GM19023 (cell line): ENCODE data around the gene TMPRSS6.

Source experiments
- ATAC-seq: cut with Tn5 transposase; IDR thresholded peaks from one replicate; pipeline ENCODE4 v1.9.1; 2021; ENCODE audit warnings: mild to moderate bottlenecking, moderate library complexity; ENCODE audit not compliant: unreplicated experiment

The TMPRSS6 gene

DNA sequence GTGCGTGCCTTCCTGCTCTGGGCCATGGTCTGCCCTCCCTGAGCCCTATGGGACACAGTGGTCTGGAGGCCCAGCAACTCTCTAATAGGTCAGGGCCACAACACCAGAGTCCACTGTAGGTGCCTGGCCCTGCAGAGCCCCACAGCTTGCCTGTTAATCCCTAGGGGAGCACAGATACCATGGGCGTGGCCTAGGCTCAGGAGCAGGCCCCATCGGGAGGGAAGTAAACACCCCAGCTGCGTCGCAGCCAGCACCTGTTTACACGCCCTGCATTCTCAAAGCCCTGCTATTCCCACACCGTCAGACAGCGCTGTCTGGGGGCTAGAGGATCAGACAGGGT lies 55.5 kb downstream of the TMPRSS6 start:
- ATAC-seq: no peak

DNA sequence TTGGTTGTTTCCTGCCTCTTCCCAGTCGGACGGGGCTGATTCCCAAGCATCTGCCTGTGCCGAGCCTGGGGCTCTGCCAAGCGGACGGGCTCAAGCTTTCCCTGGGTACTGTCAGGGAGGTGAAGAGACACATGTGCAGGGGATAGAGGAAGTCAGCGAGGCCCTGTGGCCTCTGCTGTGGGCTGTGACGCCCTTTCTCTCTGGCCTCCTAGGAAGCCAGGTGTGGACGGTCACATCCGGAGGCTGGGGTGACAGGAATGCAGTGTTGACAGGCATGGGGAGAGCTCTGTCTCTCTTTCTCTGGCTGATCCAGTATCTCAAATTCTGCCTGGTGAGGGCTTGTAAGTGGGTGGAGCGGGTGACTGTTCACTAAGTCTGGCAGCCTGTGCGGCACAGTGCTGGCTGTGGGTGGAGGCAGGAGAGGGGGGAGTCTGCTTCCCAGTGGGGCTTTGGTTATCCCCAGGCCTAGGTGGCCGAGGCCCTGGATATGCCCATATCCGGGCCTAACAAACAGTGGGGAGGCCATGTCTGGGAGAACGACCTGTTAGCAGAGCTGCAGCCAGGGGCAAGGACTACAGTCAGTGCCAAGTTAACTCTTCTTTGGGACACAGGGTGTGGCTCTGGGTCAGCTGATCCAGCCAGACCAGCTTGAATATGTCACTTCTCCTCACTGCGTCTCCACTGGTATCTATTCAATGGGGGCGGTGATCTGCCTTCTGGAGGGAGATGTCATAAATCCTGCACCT lies 56.0 kb downstream of the TMPRSS6 start:
- no peak for ATAC-seq

DNA sequence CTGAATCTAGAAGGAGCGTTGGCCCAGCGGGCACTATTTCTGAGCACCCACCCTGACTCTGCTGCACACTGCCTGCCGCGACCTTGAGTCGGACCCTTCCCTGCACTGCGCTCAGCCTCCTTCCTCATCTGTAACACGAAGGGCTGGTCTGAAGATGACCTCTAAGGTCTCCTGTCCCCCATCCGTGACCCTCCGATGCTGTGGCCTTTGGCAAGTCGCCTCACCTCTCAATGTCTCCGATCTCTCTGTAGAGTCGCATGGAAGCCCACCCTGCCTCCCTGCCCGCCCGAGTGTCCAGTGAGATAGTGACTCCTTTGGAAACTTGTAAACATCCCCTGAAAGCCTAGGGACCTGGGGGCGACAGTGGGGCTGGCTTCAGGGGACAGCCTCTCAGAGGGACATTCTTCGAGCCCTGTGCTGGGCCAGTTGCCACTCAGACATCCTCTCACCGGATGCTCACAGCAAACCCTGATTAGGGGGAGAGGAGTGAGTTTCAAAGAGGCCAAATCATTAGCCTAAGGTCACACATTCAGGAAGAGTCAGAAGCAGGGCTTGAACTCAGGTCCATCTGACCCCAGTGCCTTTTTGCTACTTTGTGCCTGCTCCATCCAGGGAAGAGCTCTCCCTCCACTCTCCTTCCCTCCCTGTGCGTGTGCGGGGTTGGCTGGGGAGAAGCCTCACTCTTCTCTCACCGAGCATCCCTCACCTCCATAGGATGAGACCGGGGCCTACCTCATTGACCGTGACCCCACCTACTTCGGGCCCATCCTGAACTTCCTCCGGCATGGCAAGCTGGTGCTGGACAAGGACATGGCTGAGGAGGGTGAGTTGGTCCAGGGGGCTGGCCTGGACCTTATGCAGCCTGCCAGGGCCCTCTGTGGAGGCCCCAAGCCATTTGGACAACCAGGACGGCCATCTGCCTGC lies 56.9 kb downstream of the TMPRSS6 start:
- no peak for ATAC-seq

DNA sequence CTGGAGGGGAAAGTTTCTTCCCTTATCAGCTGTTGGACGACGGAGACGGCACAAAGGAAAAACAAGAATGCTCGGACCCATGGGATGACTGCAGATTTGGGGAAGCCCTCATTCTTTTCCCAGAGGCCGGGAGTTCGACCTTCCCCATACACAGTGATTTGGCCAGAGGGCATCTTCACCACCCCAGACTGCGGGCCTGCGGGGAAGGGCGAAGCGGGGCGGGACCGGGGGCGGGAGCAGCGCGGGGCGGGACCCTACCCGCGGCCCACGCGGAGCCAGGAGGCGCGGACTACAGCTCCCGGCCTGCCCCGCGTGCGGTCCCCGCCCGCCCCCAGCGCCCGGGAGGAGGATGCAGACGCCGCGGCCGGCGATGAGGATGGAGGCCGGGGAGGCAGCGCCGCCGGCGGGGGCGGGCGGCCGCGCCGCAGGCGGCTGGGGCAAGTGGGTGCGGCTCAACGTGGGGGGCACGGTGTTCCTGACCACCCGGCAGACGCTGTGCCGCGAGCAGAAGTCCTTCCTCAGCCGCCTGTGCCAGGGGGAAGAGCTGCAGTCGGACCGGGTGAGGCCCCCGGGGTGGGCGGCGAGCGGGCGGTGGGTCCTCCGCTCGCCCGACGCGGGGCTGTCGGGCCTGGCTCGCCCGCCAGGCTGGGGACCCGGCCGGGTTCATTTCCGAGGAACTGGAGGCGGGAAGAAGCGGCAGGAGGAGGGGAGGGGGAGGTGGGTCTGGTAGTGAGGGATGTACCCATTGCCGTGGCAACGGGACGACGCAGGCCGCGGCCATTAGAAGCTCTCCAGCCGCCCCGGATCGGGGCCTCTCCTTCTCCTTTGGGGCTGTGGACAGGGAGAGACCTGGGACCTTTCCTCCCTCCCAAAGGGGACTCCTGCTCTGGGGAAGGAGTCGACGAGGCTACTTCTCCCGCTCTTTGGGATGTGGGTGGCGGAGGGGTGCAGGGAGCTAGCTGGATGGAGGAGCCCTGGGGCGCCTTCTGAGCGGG lies 57.8 kb downstream of the TMPRSS6 start, which contains the start of gene KCTD17:
TSS of gene KCTD17 (plus strand) at position 352 of the 995 bp plus-strand sequence. CDS start at position 371, 19 bp downstream.
- no peak for ATAC-seq

DNA sequence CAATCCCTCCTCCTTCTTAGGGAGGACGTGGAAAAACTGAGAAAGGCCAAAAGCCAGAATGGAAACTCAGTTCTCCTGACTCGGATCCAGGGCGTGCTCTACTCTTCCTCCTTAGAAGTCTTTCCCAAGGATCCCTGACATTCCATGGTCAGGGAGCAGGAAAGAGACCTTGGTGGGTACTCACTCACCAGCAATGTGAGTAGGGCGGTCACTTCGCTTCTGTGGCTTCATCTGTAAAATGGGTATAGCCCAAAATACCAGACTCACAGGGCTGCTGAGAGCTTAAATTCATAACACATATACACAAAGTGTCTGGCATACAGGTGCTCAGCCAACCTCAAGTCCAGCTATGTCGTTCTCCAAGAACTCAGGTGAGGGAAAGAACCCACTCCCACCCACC lies 58.6 kb downstream of the TMPRSS6 start:
- ATAC-seq: no peak

DNA sequence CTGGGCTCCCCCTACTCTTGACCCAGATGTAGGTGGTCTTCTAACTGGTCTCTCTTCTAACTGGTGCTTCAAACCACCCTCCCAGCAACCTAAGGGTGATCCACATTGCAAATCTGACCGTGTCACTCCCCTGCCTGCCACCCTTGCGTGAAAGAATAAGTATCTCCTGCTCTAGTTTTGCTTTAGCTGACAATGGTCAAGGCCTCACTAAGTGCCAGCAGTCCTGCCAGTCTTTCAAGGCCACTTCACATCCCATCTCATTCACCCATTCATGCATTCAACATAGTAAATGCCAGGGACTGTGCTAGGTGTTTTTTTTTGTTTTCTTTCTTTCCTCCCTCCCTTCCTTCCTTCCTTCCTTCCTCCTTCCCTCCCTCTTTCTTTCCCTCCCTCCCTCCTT lies 60.3 kb downstream of the TMPRSS6 start:
- no peak for ATAC-seq

DNA sequence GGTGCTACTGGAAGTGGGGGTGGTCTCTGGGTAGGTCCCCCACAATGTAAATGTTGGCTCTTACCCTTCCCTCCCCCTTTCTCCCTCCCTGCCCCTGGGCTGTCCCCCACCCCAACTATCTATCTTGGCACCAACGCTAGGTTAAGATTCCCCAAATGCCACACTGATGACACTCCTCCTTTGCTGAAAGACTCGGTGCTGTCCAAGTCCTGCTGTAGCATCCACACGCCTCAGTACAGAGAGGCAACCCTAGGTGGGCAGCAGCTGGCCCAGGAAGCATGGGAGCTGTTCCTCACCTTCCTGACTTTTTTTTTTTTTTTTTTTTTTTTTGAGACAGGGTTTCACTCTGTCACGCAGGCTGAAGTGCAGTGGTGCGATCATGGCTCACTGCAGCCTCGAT lies 61.4 kb downstream of the TMPRSS6 start:
- ATAC-seq: no peak

DNA sequence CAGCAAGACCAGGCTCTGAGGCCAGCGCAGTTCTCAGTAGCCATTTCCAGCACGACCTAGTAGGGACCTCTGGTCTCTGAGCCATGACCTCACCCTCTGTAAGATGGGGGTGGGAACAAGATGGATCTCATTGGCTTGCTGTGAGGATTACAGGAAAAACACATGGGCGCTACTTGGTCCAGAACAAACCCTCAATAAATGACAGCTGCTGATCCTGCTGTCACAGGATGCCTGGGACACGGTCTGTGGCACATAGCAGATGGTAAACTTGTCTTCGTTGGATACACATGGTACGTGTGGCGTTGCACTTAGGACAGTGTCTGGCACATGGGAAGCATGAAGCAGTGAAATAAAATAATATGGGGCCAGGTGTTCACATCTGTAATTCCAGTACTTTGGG lies 62.5 kb downstream of the TMPRSS6 start:
- no peak for ATAC-seq

DNA sequence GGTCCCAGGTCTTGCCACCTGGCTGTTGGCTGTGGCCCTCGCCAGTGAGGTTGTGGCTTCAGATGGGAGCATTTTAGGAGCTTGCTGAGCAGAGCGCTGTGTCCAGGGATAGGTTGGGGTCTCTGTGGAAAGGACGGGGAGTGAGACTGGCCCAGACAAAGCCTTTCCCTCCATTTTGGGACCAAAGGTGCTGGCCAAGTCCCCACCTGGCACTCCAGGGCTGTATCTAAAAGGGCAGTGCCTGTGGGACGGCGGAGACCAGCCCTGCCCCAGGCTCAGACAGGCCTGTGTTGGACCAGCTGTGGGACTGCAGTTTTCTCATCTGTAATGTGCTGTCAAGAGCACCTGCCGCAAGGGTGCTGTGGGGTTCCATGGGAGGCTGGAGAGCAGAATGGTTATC lies 62.9 kb downstream of the TMPRSS6 start:
- no peak for ATAC-seq

DNA sequence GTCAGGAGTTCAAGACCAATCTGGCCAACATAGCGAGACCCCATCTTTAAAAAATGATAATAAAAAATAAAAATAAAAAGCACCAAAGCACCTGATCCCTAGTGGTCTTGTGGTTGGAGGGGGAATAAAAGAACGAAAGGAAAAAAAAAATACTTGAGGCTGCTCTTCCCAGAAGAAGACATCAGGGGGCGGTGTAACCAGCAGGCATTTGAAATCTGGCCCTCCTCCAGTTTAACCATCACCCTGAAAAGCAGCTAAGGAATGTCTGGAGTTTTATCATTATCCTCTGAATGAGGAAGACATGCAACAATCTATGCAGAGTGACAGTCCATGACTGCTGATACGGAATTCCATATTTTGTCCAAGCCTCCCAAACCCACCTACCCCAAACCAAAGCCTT lies 63.6 kb downstream of the TMPRSS6 start:
- ATAC-seq: no peak

DNA sequence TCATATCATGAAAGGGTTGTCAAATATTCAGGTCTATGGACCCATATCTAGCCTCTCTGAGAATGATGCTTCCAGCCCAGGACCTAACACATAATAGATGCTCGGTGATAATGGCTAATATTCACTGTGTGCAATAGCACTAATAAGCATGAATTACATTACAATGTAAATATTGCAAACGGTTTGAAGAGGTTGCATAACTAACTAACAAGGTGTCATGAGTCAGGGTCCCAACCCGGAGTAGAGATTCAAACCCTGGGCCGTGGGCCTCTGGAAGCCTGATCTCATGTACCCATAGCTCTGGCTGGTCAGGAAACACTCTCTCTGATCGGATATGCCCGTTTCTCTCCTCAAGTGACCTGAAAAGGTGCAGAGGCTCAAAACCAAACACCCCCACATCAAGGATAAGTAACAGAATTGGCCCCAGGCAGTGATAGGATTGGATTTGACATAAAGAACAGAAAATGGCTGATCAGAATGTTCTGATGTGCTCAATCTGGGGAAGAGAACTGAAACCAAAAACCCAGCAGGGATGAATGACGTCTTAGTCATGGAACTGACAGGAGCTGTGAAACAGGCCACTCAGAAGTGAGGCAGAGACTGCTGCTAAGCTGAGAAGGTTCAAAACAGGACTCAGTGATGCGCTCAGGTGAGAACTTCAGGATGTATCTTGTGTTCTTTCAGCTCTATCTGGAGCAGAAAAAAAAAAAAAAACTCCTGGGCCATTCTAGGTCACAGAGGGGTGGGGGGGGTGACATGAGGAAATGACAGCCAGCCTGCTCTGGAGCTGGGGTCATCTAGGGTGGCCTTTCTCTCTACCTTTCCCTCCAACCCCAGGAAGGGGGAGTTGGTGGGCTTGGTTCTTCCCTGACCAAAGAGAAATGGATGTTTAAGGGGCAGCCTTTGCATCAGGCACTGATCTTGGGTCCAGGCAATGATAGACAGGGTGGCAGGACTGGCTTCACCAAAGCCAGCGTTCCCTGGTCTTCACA lies 64.6 kb downstream of the TMPRSS6 start:
- ATAC-seq: no peak

DNA sequence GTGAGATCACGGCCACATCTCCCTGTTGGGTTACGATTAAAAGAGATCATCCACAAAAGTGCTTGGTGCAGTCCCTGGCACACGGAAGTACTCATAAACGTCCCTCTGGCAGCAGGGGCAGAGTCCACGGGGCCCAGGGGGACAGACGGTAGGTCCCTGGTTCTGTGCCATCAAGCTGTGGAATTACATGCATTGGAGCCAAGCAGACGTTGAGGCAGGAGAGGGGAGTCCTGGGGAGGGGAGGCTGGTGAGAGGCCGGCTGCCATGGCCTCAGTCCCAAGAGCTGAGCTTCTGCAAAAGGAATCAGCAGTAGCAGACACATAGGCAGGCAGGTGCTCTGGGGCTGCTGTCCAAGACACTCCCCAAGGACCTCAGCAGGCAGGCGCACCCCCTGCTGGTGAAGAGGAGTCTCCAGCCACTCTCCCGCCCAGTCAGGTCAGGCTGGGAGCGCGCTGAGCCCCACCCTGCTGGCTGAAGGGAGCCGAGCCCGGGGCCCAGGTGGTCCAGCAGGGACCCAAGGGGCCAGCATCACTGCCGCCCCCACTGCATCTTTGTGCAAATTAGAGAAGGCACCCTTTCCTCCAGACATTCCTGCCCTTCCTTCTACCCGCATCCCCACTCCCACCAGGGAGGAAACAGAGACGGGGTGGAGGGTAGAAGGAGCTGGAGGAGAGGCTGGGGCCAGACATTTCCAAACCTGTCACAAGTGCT lies 65.5 kb downstream of the TMPRSS6 start:
- no peak for ATAC-seq

DNA sequence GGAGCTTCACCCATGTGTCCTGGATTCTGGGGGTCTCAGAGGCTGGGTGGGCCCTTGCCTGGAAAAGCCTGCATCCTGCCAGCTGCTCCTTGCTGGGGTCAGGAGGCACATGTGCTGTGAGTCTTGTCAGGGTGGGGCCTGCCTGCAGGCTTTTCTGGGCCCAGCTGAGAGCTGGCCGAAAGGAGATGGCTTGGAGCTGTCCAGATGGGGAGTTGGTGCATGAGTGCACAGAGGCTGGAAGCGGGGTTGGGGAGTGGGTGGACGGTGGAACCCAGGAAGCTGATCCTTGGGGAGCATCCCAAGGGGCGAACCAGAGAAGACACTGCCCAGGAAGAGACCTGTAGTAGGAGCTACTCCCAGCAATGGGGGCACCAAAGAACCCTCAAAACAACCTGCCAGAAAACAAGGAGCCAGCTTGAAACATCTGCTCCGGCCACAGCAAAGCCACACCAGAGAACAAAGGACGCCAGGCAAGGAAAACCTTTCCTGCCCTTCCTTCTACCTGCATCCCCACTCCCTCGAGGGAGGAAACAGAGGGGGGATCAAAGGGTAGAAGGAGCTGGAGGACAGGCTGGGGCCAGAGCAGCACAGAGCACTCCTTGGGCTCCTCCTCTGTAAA lies 66.2 kb downstream of the TMPRSS6 start:
- no peak for ATAC-seq

DNA sequence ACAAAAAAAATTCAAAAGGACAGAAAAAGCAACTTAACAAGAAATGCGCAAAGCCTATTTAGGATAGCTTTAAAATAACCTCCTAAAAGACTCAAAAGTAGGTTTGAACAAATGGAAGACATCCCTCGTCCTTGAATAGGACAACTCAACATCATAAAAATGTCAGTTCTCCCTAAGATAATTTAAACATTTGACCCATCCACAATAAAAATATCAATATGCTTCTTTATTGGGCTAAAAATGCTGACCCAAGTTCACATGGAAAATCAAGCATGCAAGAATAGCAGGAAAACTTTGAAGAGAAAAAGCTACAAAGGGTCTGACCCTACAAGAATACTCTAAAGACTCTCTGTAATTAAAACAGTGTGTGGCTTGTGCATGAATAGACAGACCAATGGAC lies 70.0 kb downstream of the TMPRSS6 start:
- no peak for ATAC-seq

DNA sequence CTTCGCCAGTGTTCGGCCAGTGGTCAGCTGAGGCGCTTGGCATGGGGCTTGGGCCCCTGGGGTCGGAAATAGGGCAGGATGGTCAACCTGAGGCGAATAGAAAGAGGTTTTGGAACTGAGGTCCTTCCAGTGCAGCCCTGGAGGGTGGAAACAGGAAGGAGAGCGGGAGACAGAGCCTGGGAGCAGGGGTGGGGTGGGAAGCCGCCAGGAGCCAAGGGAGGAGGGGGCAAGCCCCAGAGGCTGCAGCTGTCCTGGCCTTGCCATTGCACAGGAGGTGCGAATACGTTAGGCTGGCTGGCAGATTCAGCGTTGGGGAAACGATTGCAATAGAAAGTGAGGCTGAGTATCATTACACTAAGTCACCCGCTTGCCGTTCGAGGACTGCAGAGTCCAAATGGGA lies 71.8 kb downstream of the TMPRSS6 start:
- ATAC-seq: no peak

DNA sequence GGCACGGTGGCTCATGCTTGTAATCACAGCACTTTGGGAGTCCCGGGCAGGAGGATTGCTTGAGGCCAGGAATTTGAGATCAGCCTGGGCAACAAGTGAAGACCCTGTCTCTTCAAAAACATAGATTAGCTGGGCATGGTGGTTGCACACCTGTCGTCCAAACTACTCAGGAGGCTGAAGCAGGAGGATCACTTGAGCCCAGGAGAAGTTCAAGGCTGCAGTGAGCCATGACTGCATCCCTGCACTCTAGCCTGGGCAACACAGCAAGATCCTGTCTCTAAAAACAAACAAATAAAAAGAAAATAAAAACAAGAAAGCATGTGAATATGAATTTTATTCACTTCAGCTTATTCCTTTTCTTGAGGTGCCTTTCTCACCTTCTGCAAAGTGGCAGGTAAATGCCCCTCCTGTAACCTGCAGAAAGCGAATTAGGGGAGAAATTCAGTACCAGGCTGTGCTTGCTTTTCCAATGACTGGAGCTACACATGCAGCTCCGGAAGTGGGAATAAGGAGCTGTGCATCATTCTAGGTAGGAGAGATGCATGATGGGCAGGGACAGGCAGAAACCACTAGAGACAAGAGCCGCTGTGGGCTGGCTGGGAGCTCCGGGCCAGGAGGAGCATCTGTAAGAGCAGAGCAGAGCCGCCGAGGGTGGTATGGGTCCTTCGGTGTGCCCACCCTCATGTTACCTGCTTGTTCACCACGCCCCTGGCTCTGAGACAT lies 72.7 kb downstream of the TMPRSS6 start:
- ATAC-seq: no peak

DNA sequence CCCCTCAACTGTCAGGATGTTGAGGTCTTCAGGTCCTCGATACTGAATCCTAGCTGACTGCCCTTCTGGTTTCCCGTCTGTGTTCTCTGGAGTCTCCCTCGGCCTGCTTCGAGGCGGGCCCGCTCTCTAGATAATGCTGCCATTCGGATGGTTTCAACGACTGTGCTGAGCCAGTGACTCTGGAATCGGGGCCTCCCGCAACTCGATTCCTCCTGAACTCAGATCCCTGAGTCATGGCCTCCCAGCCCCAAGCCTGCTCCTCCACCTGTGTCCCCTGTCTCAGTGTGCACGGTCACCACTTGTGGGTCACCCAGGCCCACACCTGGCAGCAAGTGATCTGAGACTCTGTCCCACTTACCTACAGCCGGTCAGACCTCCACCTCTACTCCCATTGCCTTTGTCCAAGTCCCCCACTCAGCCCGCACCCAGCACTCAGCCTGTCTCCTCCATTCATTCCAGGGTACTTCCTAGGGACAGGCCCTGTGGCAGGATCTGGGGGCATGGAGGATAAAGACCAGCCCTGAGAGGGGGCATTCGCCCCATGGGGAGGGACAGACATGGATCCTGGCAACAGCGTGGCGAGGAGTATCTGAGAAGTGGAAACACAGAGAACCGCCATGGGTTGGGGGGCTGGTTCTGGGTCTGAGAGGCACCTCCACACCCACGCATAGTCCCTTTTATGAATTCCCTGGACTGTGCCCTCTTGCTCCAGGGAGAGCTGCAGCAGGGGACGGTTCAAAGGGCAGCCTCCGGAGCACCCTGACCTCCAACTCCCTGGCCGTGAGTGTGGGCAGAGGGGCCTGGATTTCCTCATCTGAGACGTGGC lies 75.7 kb downstream of the TMPRSS6 start:
- ATAC-seq: no peak
